H1 (cell line): Measurements from ENCODE around the gene TRIAP1. TPM values are rescaled to one million over a fixed set of nuclear protein-coding genes. Genes with fewer than 3 reads are reported as not detected.

Experiments
- CHD1 ChIP-seq: IDR thresholded peaks from 2 replicates; pipeline ENCODE4 v1.6.1; 2012; ENCODE audit warnings: low read depth, low read length, improper control_type of control experiment
- CTCF ChIP-seq, 3 experiments: IDR thresholded peaks; 1 replicate in 2 of 3; 2 replicates in 1 of 3; pipeline versions ENCODE4 v1.5.1 to v1.6.1; 2011; ENCODE audit warnings: low read length in 3 of 3, mild to moderate bottlenecking in 3 of 3, inconsistent platforms in 2 of 3, low read depth in 1 of 3, moderate library complexity in 1 of 3; ENCODE audit not compliant: insufficient read depth in 1 of 3; ENCODE audit errors: control extremely low read depth in 1 of 3
- HDAC6 ChIP-seq: IDR thresholded peaks from one replicate; pipeline ENCODE4 v1.7.1; 2012; ENCODE audit warnings: low read depth, mild to moderate bottlenecking, inconsistent platforms, low read length, moderate library complexity
- JUND ChIP-seq: IDR thresholded peaks from 2 replicates; pipeline ENCODE4 v1.6.1; 2011; ENCODE audit warnings: mild to moderate bottlenecking, improper control_type of control experiment, low read length
- PHF8 ChIP-seq: fragments of 200-600 bp; sonication (generic); conservative IDR thresholded peaks from 2 replicates; pipeline ENCODE4 v1.7.1; 2012; ENCODE audit warnings: low read depth, mild to moderate bottlenecking, inconsistent platforms, low read length, moderate library complexity
- POLR2A ChIP-seq, 2 experiments: IDR thresholded peaks; 1 replicate in 1 of 2; 2 replicates in 1 of 2; pipeline ENCODE4 v1.6.1; 2011; ENCODE audit warnings: low read depth in 2 of 2, low read length in 2 of 2, mild to moderate bottlenecking in 2 of 2; ENCODE audit errors: control extremely low read depth in 1 of 2
- SIN3A ChIP-seq, 2 experiments: IDR thresholded peaks in 1 of 2; conservative IDR thresholded peaks in 1 of 2; 2 replicates each; pipeline ENCODE4 v1.6.1; 2011 to 2012; ENCODE audit warnings: low read length in 2 of 2, improper control_type of control experiment in 1 of 2, low read depth in 1 of 2, mild to moderate bottlenecking in 1 of 2
- SP4 ChIP-seq: IDR thresholded peaks from 2 replicates; pipeline ENCODE4 v1.6.1; 2012; ENCODE audit warnings: low read length, inconsistent platforms
- TAF7 ChIP-seq: optimal IDR thresholded peaks from 2 replicates; pipeline ENCODE3; 2011; ENCODE audit warnings: low read depth, mild to moderate bottlenecking, inconsistent platforms, low read length, moderate library complexity, borderline replicate concordance
- TEAD4 ChIP-seq: IDR thresholded peaks from 2 replicates; pipeline ENCODE4 v1.6.1; 2012; ENCODE audit warnings: low read depth, low read length, inconsistent platforms, mixed read lengths
- polyA plus RNA-seq, 7 experiments: library from polyadenylated mRNA; depleted of rRNA in 3 of 7; stranded (reverse) in 5 of 7; unstranded in 2 of 7; fragments of >200 nt in 5 of 7; fragments of 200-250 nt in 2 of 7; gene quantifications; 1 replicate in 5 of 7; 2 replicates in 1 of 7; 4 replicates in 1 of 7; pipeline versions ENCODE4 v1.2.1 to v1.2.3, GENCODE V29; 2011 to 2013; ENCODE audit warnings: missing spikeins in 2 of 7, mixed read lengths in 2 of 7
- total RNA-seq: library from RNA; stranded (reverse); fragmentation: NEBNext Ultra II Directional; extraction: Animal tissue kit (Norgen Biotek cat#: 25700); gene quantifications from 2 replicates; pipeline ENCODE4 v1.2.1, GENCODE V29; 2021

The TRIAP1 gene
- total and polyA plus RNA-seq, 2 of the 8 experiments (the other 6 are each of a cell fraction or from before 2014, with no cell fraction given), result 42.0 to 63.4 TPM

- TF ChIP-seq SIN3A (conservative IDR thresholded peaks at IDR 0.05 in 1 of 2, IDR thresholded peaks at IDR 0.05 in 1 of 2; ENCODE audit: low read depth in 1 of 2, low read length in 2 of 2) (no peak), SP4 (no peak), TEAD4 (no peak), CTCF (IDR thresholded peaks at IDR 0.05; ENCODE audit: control extremely low read depth in 1 of 3, insufficient read depth in 1 of 3, low read depth in 1 of 3, low read length in 3 of 3) (peak in 2 of 3 experiments; percentile 47 to 71; a peak in 3 of 4 replicates), HDAC6 (no peak), CHD1 (no peak), JUND (no peak), POLR2A (IDR thresholded peaks at IDR 0.05; ENCODE audit: control extremely low read depth in 1 of 2, low read depth in 2 of 2, low read length in 2 of 2) (no peak), TAF7 (no peak), PHF8 (no peak)
Observed at GRCh38 chr12:120453977-120454376, 7.8 kb upstream of the TRIAP1 start (continued).
